ENCODE measurements around the gene JAKMIP1. TPM values are rescaled to one million over a fixed set of nuclear protein-coding genes. Genes with fewer than 3 reads are reported as not detected.

Gene JAKMIP1
- total RNA-seq, 1 donor = not detected

DNA sequence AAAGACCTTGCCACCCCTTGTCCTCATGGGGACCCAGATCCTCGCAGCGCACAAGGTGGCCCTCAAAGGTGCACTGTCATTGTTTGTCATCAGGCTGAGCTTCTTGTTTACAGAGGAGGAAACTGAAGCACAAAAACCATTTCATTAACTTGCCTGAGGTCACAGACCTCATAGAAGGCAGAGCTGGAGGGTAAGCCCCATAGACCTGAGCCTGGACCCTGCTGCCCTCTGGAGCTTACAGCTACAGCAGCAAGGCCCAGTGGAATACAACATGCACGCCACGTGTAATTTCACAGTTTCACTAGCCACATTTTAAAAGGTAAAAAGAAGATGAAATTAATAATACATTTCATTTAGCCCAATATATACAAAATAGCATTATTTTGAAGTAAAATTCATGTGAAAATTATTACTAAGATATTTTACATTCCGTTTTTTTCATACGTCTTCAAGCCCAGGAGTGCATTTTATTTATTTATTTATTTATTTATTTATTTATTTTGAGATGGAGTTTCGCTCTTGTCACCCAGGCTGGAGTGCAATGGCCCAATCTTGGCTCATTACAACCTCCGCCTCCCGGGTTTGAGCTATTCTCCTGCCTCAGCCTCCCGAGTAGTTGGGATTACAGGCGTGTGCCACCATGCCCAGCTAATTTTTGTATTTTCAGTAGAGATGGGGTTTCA, 8.8 kb downstream of the JAKMIP1 start:
- TF ChIP-seq CTCF (IDR thresholded peaks at IDR 0.05; ENCODE audit: insufficient read depth, low read depth, low read length) = no peak

GRCh38 chr4:6190486-6190885, 9.9 kb downstream of the JAKMIP1 start:
- TF ChIP-seq CTCF (IDR thresholded peaks at IDR 0.05; ENCODE audit: insufficient read depth, low read depth, low read length) = no peak
- no peak for DNase-seq (ENCODE audit: low read depth)
- no peak overlapping the region for H3K4me3 ChIP-seq (ENCODE audit: low read depth, low read length)

More for the DNA sequence above, 8.8 kb downstream of the JAKMIP1 start:
- no peak overlapping the region for H3K4me3 ChIP-seq (ENCODE audit: low read depth, low read length)
- no peak for DNase-seq (ENCODE audit: low read depth)

DNA sequence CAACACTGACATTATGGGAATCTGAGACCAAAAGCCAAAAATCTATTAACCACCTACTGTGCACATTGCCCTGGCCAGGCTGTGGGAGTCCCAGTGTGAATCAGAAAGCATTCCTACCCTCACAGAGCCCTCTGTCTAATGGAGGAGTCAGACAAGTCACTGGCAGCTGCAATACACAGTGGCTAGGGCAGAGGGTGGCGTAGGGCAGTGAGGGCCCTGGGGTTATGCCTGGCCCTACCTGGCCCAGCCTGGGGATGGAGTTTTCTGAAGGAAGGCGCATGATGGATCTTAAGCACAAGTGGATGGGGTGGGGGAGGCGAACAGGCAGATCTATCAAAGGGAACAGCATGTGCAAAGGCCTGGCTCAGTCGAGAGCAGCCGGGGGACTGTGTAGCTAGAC, 10.8 kb downstream of the JAKMIP1 start:
- DNase-seq (ENCODE audit: low read depth) = no peak
- TF ChIP-seq CTCF (IDR thresholded peaks at IDR 0.05; ENCODE audit: insufficient read depth, low read depth, low read length) = no peak
- no peak overlapping the region for H3K4me3 ChIP-seq (ENCODE audit: low read depth, low read length)

GRCh38 chr4:6188687-6189305, 11.6 kb downstream of the JAKMIP1 start:
- no peak overlapping the region for H3K4me3 ChIP-seq (ENCODE audit: low read depth, low read length)
- no peak for TF ChIP-seq CTCF (IDR thresholded peaks at IDR 0.05; ENCODE audit: insufficient read depth, low read depth, low read length)
- no peak for DNase-seq (ENCODE audit: low read depth)

DNA sequence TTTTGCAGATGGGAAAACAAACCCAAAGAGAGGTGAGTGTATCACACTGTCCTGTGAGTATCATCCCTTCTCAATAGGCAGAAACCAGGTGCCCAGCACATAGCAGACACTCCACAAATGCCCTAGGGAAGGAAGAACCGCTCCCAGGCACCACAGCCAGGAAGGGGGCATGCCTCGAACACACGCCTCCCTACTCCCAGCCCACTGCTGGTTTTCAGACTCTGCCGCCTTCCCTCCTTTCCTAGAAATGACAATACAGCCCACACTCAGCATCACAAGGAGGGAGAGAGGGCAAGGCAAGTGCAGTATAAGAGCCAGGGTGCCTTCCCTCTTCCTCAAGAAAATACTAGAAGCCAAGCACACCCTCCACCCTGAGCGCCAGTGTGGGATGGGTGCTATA, 16.2 kb downstream of the JAKMIP1 start:
- no peak for TF ChIP-seq CTCF (IDR thresholded peaks at IDR 0.05; ENCODE audit: insufficient read depth, low read depth, low read length)
- H3K4me3 ChIP-seq (ENCODE audit: low read depth, low read length) = no peak overlapping the region
- no peak for DNase-seq (ENCODE audit: low read depth)

- no peak overlapping the region for H3K4me3 ChIP-seq (ENCODE audit: low read depth, low read length)
- no peak for TF ChIP-seq CTCF (IDR thresholded peaks at IDR 0.05; ENCODE audit: insufficient read depth, low read depth, low read length)
- DNase-seq (ENCODE audit: low read depth) = no peak
These were observed 16.6 kb downstream of the JAKMIP1 start for GRCh38 chr4:6183740-6184139.
